Renal pelvis (tissue), 4 donors: ENCODE measurements around the gene PRR7. TPM values are rescaled to one million over a fixed set of nuclear protein-coding genes. Genes with fewer than 3 reads are reported as not detected.
"Not testable (repeated sequence)": the region's sequence is repeated elsewhere in the genome, so short reads cannot be mapped to it uniquely, and the experiment has no call there.

Source experiments
- DNase-seq: peaks from one replicate; pipeline ENCODE4 v3.0.0-alpha.2; 2013
- polyA plus RNA-seq, 3 donors: library from polyadenylated mRNA; unstranded; fragments of 120-200 nt; gene quantifications; one replicate each; pipeline ENCODE4 v1.2.1, GENCODE V29; 2013; ENCODE audit not compliant: insufficient read length in 3 of 3

PRR7 gene
- polyA plus RNA-seq, 3 donors: 2.3 to 3.1 (median 2.9) TPM

DNA sequence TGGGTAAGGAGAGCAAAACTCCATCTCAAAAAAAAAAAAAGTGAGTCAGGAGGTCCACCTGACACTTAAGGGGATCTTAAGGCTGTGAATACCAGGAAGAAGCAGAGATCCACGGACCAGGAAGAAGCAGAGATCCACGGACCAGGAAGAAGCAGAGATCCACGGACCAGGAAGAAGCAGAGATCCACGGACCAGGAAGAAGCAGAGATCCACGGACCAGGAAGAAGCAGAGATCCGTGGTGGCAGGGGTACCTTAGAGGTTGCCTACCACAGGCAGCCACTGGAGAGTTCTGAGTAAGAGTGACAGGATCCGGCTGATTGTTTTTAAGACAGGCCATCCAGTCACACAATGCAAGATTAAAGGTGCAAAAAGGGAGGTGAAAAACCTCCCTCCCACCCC lies 26.1 kb upstream of the PRR7 start:
- DNase-seq: not testable (repeated sequence)

DNA sequence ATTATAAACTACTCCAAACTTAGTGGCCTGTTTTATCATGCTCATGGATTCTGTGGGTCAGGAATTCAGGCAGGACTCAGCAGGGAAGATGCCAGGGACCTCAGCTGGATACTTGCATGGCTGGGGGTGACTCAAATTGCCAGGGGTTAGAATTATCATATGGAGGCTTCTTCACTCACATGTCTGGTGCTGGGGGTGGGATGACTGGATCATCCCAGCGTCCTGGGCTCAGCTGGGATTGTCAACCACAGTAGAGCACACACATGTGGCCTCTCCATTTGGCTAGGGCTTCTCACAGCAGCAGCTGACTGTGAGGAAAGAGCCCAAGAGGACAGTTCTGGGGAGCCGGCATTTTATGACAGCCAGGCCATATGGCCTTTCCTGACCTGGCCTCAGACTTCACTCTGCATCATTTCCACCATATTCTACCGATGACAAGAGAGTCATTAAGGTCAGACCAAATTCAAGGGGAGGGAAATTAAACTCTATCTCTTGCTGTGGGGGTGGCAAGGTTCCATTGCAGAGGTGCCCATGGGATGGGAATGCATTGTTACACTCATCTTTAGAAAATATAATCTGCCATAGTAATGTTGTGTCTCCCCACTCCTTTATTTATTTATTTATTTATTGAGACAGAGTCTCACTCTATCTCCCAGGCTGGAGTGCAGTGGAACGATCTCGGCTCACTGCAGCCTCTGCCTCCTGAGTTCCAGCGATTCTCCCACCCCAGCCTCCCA lies 25.4 kb upstream of the PRR7 start:
- DNase-seq: no peak

DNA sequence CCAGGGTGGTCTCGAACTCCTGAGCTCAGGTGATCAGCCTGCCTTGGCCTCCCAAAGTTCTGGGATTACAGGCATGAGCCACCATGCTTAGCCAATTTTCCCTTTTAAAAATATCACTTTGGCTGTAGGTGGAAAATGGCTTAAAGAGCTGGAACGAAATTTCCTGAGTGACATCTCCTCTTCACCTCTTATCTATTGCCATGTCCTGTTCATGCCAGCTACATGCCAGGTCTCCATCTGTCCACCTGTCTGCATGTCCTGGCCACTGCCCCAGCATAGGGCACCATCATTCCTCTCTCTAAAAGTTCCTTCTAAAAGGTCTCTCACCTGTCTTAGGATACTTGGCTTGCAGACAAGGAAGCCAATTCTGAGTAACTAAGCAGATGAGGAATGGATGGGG lies 22.9 kb upstream of the PRR7 start:
- no peak for DNase-seq

DNA sequence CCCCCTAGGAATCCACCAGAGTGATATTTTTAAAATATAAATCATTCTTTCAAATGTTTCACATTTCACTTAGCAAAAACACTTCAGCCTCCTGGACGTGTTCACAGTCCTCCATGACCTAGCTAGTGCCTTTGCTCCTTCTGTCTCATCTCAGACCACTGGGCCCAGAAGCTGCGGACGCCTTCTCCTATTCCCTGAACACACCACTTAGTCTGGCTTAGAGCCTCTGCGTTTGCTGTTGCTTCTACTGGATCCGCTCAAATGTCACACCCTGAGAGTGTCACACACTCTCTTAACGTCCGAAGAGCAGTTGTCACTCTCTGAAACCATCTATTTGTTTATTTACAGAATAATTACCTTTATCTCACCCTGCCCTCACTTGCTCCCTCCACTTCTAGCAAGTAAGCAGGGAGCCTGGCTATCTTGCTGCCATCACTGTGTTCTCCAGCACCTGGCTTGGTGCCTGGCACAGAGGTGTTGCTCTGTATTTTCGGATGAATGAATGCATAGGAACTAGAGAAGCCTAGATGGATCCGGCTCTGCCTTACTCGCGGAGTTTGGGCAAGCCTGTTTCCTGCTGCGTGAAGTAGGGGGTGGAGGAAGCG lies 21.3 kb upstream of the PRR7 start:
- DNase-seq: no peak

- peak; percentile 100 for DNase-seq
Measured at GRCh38 chr5:177425801-177426565, 20.6 kb upstream of the PRR7 start.

GRCh38 chr5:177426566-177427210 lies 19.9 kb upstream of the PRR7 start, which contains the start of gene GRK6:
TSS of gene GRK6 (plus strand) at chr5:177426676. CDS start at chr5:177426846, 170 bp downstream.
- no peak for DNase-seq

- DNase-seq: no peak
Measured at GRCh38 chr5:177427211-177427822, 19.3 kb upstream of the PRR7 start.

- DNase-seq: no peak
Measured at GRCh38 chr5:177427919-177428573, 18.6 kb upstream of the PRR7 start.

DNA sequence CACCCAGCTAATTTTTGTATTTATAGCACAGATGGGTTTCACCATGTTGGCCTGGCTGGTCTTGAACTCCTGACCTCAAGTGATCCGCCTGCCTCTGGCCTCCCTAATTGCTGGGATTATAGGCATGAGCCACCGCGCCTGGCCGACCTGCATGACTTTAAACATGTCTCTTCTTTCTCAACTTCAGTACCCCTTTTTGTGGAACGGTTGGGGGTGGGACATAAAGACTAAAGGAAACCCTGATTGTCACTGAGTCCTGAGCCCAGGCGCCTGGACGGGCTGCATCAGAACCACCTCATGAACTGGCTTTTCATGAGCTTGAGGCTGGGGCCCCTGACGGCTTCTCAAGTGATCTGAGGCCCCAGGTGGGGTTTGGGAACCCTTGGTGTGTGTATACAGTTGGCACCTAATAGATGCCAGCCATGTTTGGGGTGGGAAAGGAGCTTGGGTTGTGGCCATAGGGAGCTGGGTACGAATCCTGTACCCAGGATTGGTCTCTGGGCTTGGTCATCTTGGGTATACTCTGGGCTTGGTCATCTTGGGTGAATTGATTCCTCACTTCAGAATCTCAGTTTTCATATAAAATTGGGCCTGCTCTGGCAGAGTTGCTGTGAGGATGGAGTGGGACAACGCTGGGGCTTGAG lies 17.9 kb upstream of the PRR7 start:
- DNase-seq: no peak

GRCh38 chr5:177429248-177430040 lies 17.2 kb upstream of the PRR7 start:
- no peak for DNase-seq

DNA sequence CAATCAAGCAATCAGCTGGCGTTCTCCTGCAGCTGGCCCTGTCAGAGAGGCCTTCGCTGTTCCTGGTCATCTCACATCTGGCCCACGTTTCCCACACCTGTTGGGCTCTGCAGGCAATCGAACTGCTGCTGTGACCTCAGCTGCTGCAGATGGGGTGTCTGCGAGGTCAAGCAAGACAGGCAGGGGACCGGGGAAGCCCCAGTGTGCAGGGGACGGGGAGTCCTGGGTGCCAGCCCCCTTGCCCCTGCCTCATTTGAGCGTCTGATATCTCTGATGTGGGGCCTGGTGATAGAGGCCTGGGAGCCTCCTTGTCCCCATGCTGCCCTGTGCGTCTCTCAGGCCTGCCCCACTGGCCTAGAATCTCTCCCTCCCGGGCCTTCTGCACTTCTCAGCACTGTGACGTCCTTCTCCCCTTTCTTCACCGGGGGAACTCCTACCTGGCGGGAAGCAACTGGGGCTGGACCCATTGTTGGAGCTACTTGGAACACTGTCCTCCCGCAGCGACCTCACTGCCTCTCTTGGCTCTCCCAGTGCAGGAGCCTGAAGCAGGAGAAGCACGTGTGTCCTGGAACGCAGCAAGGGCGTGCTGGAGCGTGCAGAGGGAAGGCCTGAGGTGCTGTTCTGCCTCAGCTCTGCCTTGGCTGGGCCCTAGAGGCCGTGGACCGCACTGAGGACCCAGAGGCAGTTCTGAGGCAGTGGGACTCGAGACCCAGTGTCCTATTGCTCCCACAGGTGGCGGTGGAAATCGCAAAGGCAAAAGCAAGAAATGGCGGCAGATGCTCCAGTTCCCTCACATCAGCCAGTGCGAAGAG lies 16.3 kb upstream of the PRR7 start:
- DNase-seq: no peak

- DNase-seq: no peak
Measured at GRCh38 chr5:177430972-177431316, 15.7 kb upstream of the PRR7 start.

DNA sequence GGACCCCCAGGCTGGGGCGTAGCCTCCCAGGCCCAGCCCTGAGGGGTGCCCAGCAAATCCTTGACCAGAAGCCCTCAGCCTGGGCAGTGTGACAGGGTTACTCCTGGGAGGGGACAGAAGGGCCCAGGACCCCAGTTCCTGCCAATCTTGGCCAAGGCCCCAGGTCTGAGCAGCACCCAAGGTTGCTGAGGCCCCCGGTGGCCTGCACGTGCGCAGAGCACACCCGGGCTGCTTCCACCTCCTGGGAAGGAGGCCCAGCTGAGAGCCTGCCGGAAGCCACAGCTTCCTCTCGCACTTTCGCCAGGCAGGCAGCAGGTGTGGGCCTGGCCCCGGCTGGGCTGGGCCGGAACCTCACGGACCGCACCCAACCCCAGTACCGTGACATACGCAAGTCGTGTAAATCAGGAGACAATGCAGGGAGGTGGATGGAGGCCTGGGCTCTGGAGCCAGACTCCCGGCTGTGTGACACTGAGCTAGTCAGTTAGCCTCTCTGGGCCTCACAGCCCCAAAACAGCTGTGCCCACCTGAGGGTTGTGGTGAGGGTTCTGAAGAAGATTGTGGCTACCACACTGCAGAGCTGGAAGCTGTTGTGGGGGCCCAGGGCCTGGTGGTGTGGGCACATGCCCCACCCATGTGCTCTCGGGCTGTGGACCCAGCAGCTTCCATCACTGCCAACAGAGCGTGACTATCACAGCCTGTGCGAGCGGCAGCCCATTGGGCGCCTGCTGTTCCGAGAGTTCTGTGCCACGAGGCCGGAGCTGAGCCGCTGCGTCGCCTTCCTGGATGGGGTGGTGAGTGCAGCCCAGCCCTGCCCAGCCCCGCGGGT lies 15.1 kb upstream of the PRR7 start:
- DNase-seq: no peak

- DNase-seq: no peak
Measured at GRCh38 chr5:177432143-177432838, 14.3 kb upstream of the PRR7 start.

DNA sequence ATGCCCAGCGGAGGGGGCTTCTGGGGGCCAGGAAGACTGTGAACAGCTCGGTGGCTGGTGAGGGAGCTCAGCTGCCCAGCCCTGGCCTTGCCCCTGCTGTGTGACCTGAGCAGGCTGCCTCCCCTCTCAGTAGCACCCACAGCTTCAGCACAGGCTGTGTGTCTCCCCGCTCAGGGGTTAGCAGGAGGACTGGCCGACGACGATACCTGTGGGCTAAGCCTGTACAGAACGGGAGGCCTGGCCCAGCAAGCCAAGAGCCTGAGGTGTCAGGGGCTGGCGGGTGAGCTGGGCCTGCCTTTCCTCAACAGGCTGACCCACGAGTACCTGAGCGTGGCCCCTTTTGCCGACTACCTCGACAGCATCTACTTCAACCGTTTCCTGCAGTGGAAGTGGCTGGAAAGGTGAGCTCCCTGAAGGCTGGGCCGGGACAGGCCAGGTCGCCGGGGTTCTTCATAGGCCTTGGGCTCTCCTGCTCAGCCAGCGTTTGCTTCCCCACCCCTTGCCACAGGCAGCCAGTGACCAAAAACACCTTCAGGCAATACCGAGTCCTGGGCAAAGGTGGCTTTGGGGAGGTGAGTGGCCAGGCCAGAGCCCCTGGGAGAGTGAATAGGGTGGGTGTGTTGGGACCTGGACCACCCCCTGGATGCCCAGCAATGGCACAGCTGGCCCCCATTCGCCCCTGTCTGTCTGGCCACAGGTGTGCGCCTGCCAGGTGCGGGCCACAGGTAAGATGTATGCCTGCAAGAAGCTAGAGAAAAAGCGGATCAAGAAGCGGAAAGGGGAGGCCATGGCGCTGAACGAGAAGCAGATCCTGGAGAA lies 13.6 kb upstream of the PRR7 start:
- no peak for DNase-seq

- no peak for DNase-seq
Measured at GRCh38 chr5:177433658-177434217, 12.9 kb upstream of the PRR7 start.
